EL (cell line): ENCODE data around the gene AIFM3.
"Not testable (repeated sequence)": the region's sequence is repeated elsewhere in the genome, so short reads cannot be mapped to it uniquely, and the experiment has no call there.

Experiments
- DNase-seq: peaks from one replicate; pipeline ENCODE4 v3.0.0-alpha.2; 2016

Gene AIFM3

GRCh38 chr22:20942203-20942902 is 24.7 kb upstream of the AIFM3 start:
- not testable (repeated sequence) for DNase-seq

GRCh38 chr22:20943104-20943933 is 23.7 kb upstream of the AIFM3 start:
- no peak for DNase-seq

GRCh38 chr22:20944042-20944441 is 23.0 kb upstream of the AIFM3 start:
- DNase-seq, result no peak

GRCh38 chr22:20945578-20945934 is 21.5 kb upstream of the AIFM3 start:
- no peak for DNase-seq

GRCh38 chr22:20946080-20946986 is 20.7 kb upstream of the AIFM3 start:
- peak; percentile 72 for DNase-seq

DNA sequence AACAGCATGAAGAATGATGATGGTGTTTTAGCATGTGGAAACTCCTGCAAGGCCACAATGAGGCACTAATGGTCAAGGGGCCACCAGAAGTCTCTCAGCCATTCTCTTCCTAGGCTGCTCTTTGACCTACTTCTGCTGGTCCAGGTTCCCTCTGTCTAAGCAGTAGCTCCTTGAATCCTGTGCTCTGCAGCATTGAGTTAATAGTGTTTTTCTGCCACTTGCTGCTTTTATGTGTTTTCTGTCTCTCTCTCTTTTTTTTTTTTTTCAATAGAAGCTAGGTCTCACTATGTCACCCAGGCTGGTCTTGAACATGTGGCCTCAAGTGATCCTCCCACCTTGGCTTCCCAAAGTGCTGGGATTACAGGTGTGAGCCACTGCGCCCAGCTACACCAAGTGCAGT is 20.1 kb upstream of the AIFM3 start:
- DNase-seq, result no peak

DNA sequence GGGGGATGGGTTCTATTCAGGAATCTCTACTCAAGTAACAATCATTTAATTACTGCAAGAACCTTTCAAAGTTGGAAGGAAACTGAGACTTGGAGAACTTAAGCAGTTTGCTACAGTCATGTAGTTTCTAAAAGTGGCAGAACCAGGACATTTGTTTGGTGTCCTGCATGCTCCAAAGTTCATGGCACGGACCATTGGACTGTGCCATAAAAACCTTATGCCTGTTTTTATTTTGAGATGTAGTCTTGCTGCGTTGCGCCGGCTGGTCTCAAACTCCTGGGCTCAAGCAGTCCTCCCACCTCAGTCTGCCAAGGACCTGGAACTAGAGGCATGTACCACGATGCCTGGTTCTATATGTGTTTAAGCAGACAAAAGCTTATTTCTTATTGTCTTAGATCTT is 18.6 kb upstream of the AIFM3 start:
- no peak for DNase-seq

GRCh38 chr22:20948989-20949388 is 18.1 kb upstream of the AIFM3 start:
- no peak for DNase-seq

DNA sequence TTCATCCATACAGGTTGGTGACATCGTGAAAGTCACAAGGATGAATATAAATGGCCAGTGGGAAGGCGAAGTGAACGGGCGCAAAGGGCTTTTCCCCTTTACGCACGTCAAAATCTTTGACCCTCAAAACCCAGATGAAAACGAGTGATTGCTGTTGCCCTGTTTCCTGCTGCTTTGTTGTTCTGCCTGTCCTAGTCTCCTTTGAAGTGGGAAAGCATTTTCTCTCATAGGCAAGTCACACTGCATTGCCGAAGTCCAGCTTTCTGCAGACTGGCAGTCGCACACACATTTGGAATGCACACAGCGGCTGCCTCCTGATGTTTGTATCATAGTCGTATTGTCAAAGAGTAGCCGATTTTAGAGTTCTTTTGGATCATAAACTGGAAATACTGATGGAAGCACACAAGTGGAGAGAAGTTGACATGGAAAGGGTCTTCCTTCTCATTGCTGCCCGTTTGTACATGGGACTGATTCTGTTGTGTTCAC is 17.3 kb upstream of the AIFM3 start:
- DNase-seq, result no peak

GRCh38 chr22:20951151-20951931 is 15.7 kb upstream of the AIFM3 start:
- no peak for DNase-seq

GRCh38 chr22:20951932-20952380 is 15.1 kb upstream of the AIFM3 start:
- DNase-seq, result no peak

DNA sequence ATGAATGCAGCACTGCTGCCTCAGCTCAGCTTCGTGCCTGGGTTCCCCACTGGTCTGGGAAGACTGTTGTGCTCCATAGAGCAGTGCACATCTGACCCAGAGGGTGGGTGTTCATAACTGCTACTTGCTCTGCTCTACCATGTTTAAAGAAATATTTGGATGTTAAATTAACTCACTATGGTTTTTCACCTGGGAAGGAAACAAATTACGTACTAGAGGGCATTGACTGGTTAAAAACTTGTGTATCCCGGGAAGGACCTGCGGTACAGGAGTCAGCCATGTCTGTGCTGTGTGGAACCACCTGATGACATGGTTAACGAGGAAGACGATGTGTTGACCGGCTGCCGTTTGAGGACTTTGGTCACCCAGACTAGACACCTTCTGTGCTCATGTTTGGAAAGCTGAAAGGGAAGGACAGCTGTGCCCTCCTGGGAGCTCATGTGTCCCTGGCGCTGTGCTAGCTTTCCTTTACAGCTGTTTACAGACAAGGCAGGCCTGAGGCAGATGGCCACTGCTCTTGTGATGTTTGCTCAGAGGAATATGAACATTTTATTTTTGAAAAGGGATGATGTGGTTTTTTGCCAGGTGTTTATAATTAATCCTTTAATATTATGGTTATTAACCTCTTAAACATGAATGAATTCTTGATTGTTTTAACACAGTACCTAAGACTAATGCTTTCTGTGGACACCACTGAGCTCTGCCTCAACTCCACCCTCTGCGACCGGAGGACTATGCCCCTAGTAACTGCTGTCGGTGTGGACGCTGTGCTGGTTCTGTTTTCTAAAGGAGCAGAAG is 14.3 kb upstream of the AIFM3 start:
- DNase-seq, result no peak

- DNase-seq, result no peak
These were observed 13.8 kb upstream of the AIFM3 start for GRCh38 chr22:20953342-20953608.

GRCh38 chr22:20953668-20954500 is 13.2 kb upstream of the AIFM3 start:
- peak; percentile 25 for DNase-seq

DNA sequence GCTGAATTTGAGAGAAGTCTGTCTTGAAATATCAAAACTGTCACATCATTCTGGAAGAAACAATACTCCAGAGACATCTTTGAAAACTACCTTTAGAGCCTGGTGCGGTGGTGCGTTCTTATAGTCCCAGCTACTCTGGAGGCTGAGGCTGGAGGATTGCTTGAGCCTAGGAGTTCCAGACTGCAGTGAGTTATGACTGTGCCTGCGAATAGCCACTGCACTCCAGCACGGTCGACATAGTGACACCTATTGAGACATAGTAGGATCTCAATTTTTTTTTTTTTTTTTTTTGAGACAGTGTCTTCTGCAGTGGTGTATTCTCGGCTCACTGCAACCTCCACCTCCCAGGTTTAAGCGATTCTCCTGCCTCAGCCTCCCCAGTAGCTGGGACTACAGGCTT is 11.5 kb upstream of the AIFM3 start:
- DNase-seq, result no peak

- DNase-seq, result peak; percentile 61
These were observed 10.6 kb upstream of the AIFM3 start for GRCh38 chr22:20956258-20957101.

DNA sequence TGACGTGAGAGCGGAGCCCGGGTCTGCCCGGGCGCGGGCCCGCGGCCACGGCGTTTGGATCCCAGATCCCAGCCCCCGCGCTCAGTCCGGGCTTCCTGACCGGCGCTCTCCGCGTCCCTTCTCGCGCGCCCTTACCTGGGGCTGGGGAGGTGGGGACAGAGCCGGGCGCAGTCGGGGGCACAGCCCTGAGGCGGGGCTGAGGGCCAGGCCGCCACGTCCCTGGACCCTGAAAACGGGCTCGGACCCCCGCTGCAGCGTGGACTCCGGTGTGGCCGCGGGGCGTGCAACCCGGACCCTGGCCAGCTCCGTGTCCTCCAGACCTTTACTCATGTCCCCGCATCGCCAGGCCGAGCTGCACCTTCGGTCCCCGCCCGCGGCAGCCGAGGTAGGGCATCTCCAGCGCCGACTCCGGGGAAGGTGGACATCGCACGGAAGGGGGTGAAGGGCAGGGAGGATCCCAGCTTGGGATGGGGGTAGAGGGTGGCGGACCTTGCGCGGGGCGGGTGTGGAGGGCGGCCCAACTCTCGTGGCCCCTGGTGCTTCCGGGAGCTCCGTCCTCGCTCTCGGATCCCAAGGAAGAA is 9.9 kb upstream of the AIFM3 start:
- DNase-seq, result peak; percentile 34

- peak; percentile 48 for DNase-seq
These were observed 9.2 kb upstream of the AIFM3 start for GRCh38 chr22:20957683-20958431.
